OCI-M2 (cell line): ENCODE measurements around the gene CD22.
A peak's percentile ranks its signal among the peaks of the same experiment; 100 is the strongest.

Source experiments
- DNase-seq: peaks from one replicate; lab custom pipeline; 2025; ENCODE audit not compliant: unreplicated experiment; lab: John Stamatoyannopoulos, UW

The CD22 gene

GRCh38 chr19:35340431-35340830 lies 11.4 kb downstream of the CD22 start:
- DNase-seq, result no peak

DNA sequence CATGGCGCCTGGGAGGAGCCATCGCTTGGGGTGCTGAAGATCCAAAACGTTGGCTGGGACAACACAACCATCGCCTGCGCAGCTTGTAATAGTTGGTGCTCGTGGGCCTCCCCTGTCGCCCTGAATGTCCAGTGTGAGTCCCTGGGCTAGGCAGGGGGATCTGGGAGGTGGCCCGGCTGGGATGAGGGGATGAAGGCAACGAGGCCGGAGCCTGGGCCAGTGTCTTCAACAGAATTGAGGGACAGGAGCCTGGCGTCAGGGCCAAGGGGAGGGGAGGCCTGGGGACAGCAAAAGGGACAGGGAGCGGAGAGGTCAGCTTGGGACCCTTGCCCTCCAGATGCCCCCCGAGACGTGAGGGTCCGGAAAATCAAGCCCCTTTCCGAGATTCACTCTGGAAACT lies 12.0 kb downstream of the CD22 start:
- DNase-seq, result no peak

GRCh38 chr19:35341565-35342225 lies 12.7 kb downstream of the CD22 start:
- DNase-seq, result no peak

DNA sequence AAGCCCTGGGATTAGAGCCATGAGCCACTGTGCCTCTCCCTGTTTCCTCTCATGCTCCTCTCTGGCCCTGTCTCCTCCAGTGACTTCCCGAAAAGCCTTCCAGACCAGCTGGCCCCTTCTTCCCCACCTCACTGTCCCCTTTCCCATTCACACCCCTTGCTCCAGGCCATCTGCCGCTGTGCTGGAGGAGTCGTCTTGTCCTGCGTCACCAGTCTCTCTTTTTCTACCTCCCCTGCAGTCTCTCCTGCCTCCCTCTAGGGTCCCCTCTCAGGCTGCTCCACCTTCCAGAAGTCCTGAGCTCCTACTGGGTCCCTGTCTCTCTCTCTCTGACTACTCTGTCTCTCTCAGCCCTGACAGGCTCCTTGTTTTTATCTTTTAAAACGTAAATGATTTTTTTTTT lies 13.4 kb downstream of the CD22 start:
- no peak for DNase-seq

DNA sequence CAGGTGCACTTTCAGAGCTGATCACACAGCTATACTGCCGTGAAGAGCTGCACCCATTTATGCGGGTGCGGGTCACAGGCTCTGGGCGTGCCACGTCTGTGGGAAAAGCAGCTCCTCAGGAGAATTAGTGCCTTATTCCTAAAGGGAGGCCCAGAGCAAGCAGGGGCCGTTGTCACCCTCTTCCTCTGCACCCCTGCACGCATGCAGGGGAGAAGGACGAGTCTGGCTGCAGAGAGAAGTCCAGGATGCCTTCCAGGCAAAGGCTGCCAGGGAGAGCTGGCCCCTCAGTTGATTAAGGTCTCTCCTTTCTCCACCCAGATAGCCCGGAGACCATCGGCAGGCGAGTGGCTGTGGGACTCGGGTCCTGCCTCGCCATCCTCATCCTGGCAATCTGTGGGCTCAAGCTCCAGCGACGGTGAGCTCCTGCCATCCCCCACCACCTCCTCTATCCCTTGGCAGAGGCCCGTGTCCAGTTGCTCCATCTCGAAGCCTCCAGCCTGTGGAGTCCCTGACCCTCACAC lies 15.6 kb downstream of the CD22 start:
- no peak for DNase-seq

DNA sequence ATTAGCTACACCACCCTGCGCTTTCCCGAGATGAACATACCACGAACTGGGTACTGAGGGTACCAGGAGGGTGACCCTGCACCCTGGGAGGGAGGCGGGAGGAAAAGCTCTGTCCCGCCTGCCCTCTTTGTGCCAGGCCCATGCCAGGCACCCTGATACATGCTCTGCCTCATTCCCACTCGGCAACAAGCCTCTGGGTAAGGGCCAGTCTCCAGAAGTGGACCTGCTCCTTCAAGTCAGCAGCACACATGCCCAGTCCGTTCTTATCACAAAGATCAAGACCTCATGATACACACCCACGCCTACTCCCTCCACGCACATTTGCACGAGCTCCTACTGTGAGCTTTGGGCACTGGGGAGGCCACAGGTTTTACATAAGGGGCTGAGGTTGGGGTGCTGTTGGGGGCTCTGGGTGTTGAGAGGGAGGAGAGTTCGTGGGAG lies 16.7 kb downstream of the CD22 start:
- DNase-seq, result no peak

DNA sequence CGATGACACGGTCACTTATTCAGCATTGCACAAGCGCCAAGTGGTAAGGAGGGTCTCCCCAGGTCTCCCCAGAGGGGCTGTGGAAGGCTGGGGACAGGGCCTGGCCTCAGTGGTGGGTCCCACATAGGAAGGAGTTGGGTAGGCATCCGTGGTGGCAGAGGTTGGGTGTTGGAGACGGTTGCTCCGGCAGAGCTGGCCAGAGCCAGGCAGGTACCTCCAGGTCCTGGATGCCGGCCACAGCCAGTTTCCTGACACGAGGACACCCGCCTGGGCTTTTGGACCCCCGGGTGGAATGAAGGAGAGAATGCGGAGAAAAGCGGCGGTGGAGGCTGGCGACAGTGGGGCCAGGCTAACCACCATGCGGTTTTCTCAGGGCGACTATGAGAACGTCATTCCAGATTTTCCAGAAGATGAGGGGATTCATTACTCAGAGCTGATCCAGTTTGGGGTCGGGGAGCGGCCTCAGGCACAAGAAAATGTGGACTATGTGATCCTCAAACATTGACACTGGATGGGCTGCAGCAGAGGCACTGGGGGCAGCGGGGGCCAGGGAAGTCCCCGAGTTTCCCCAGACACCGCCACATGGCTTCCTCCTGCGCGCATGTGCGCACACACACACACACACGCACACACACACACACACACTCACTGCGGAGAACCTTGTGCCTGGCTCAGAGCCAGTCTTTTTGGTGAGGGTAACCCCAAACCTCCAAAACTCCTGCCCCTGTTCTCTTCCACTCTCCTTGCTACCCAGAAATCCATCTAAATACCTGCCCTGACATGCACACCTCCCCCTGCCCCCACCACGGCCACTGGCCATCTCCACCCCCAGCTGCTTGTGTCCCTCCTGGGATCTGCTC lies 17.4 kb downstream of the CD22 start:
- no peak for DNase-seq

- DNase-seq, result no peak
Observed at GRCh38 chr19:35347171-35347929, 18.4 kb downstream of the CD22 start, which contains the start of gene FFAR1. FFAR1 (plus strand) TSS chr19:35347902; CDS start chr19:35351552, 3,650 bp downstream.

GRCh38 chr19:35347930-35348298 lies 18.9 kb downstream of the CD22 start:
- DNase-seq, result no peak

- no peak for DNase-seq
Observed at GRCh38 chr19:35348911-35349611, 20.1 kb downstream of the CD22 start.

- no peak for DNase-seq
Observed at GRCh38 chr19:35349614-35350521, 20.9 kb downstream of the CD22 start.

DNA sequence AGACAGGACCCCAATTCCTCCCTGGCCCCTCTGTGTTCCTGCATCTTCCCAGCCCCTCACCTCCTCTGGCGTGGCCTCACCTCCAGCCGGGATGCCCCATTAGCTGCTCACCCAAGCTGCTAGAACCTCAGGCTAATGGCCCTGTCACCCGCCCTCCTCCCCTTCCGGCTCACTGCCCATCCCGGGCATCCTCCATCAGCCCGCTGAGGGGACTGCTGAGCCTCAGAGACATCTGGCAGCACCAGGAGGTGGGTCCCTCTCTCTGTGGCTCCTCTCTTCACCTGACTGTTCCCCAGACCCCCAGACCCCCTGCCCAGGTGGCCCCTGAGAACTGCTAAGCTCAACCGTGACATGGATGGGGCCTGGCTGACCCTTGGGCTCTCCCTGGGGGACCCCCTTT lies 21.6 kb downstream of the CD22 start:
- DNase-seq, result no peak

DNA sequence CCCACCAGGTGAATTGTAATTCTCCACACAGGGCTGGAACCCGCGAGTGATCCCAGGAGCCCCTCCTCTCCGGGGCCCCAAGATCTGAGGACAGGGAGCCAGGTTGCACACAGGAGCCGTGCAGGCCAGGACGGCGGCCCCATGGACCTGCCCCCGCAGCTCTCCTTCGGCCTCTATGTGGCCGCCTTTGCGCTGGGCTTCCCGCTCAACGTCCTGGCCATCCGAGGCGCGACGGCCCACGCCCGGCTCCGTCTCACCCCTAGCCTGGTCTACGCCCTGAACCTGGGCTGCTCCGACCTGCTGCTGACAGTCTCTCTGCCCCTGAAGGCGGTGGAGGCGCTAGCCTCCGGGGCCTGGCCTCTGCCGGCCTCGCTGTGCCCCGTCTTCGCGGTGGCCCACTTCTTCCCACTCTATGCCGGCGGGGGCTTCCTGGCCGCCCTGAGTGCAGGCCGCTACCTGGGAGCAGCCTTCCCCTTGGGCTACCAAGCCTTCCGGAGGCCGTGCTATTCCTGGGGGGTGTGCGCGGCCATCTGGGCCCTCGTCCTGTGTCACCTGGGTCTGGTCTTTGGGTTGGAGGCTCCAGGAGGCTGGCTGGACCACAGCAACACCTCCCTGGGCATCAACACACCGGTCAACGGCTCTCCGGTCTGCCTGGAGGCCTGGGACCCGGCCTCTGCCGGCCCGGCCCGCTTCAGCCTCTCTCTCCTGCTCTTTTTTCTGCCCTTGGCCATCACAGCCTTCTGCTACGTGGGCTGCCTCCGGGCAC lies 22.6 kb downstream of the CD22 start:
- no peak for DNase-seq

DNA sequence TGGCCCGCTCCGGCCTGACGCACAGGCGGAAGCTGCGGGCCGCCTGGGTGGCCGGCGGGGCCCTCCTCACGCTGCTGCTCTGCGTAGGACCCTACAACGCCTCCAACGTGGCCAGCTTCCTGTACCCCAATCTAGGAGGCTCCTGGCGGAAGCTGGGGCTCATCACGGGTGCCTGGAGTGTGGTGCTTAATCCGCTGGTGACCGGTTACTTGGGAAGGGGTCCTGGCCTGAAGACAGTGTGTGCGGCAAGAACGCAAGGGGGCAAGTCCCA lies 23.1 kb downstream of the CD22 start:
- no peak for DNase-seq

- DNase-seq, result peak; percentile 60
Observed at GRCh38 chr19:35352448-35353304, 23.7 kb downstream of the CD22 start.

GRCh38 chr19:35353635-35354034 lies 24.6 kb downstream of the CD22 start:
- DNase-seq, result no peak

DNA sequence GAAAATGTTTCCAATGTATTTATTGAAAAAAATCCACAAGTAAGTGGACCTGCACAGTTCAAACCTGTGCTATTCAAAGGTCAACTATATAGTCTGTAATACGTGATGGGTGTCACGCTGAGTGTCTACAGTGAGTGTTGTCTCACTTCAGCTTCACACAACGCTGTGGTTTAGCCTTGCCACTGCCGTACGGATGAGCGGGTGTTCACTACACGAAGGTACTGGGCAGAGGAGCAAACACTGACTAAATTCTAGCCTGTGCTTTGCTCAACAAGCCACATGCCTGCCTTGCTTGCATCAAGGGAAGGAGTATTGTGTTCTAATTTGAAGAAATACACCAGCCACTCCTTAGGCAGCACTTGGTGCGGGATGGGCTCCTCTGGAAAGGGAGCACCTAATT lies 25.9 kb downstream of the CD22 start:
- no peak for DNase-seq

DNA sequence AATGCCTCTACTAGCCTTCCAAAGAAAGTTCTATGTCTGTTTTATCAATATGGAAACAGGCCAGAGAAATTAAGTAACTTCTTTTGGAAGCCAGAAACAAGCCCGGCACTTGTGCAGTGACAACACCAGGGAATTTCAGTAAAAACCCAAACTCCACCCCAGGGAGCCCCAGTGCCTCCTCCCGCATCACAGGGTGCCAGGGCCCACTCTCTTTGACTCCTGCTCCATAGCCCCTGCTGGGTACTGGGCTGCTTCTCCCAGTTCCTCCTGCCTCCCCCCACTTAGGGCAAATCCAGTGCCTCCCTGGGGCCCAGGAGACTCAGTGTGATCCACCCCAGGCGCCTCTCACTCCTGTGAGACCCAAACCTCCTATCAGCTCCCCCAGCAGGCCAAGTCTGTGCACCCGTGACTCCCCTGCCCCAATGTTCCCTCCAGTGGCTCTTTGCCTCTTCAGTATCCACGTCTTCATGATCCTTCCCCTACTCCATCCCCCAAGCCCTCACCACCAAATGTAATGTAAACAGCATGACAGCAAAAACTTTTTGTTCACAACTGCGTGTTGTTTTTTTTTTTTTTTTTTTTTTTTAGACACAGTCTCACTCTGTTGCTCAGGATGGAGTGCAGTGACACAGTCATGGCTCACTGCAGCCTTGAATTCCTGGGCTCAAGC lies 26.9 kb downstream of the CD22 start:
- no peak for DNase-seq
